Liver (tissue), 9 donors: ENCODE results near the gene PPM1B. TPM values are rescaled to one million over a fixed set of nuclear protein-coding genes. Genes with fewer than 3 reads are reported as not detected.

Source experiments
- DNase-seq: peaks from one replicate; pipeline ENCODE4 v3.0.0-alpha.2; 2017; ENCODE audit warnings: low spot score
- H3K27ac ChIP-seq, 2 donors: one replicate each; pipeline ENCODE4 v1.7.0; 2013; ENCODE audit warnings: inconsistent platforms in 2 of 2, low read length in 2 of 2, control low read depth in 1 of 2, low read depth in 1 of 2, mild to moderate bottlenecking in 1 of 2
- H3K27me3 ChIP-seq, 4 donors: one replicate each; pipeline versions ENCODE4 v1.6.1 to v1.7.0; 2013; ENCODE audit warnings: low read length in 3 of 4, inconsistent platforms in 1 of 4, mild to moderate bottlenecking in 1 of 4, moderate library complexity in 1 of 4; ENCODE audit not compliant: control insufficient read depth in 4 of 4, insufficient read depth in 4 of 4
- H3K36me3 ChIP-seq, 4 donors: one replicate each; pipeline versions ENCODE4 v1.6.1 to v1.7.0; 2013; ENCODE audit warnings: low read length in 3 of 4, mild to moderate bottlenecking in 3 of 4, low read depth in 1 of 4, moderate library complexity in 1 of 4; ENCODE audit not compliant: control insufficient read depth in 4 of 4, insufficient read depth in 3 of 4
- H3K4me1 ChIP-seq, 4 donors: one replicate each; pipeline versions ENCODE4 v1.6.1 to v1.7.0; 2013; ENCODE audit warnings: low read length in 3 of 4, mild to moderate bottlenecking in 3 of 4, moderate library complexity in 1 of 4; ENCODE audit not compliant: control insufficient read depth in 4 of 4, insufficient read depth in 4 of 4
- H3K4me3 ChIP-seq, 3 donors: one replicate each; pipeline versions ENCODE4 v1.6.1 to v1.7.0; 2013; ENCODE audit warnings: low read length in 3 of 3, control low read depth in 1 of 3, low read depth in 1 of 3, mild to moderate bottlenecking in 1 of 3
- H3K9ac ChIP-seq, 2 donors: one replicate each; pipeline ENCODE4 v1.7.0; 2013; ENCODE audit warnings: low read length in 2 of 2, mild to moderate bottlenecking in 2 of 2, moderate library complexity in 2 of 2, control low read depth in 1 of 2, low read depth in 1 of 2
- H3K9me3 ChIP-seq, 4 donors: one replicate each; pipeline versions ENCODE4 v1.6.1 to v1.7.0; 2013; ENCODE audit warnings: low read length in 3 of 4; ENCODE audit not compliant: control insufficient read depth in 4 of 4
- ATF3 ChIP-seq: IDR thresholded peaks from 2 replicates; pipeline ENCODE4 v1.6.1; 2016; ENCODE audit warnings: antibody characterized with exemption
- CTCF ChIP-seq: fragments of 150-350 bp; IDR thresholded peaks from 2 replicates; pipeline ENCODE4 v1.5.1; 2017; ENCODE audit warnings: improper control_type of control experiment, low read depth, low read length; ENCODE audit not compliant: missing input control
- EGR1 ChIP-seq, 2 donors: IDR thresholded peaks; 2 replicates each; pipeline ENCODE4 v1.6.1; 2016 to 2018; ENCODE audit warnings: antibody characterized with exemption in 2 of 2, low read depth in 2 of 2
- FOXA1 ChIP-seq: IDR thresholded peaks from 2 replicates; pipeline ENCODE4 v1.6.1; 2016; ENCODE audit warnings: antibody characterized with exemption
- FOXA2 ChIP-seq: IDR thresholded peaks from 2 replicates; pipeline ENCODE4 v1.6.1; 2016; ENCODE audit warnings: antibody characterized with exemption
- GABPA ChIP-seq, 2 donors: IDR thresholded peaks in 1 of 2; conservative IDR thresholded peaks in 1 of 2; 2 replicates each; pipeline ENCODE4 v1.6.1; 2016; ENCODE audit warnings: antibody characterized with exemption in 2 of 2, mild to moderate bottlenecking in 1 of 2, moderate library complexity in 1 of 2
- HNF4A ChIP-seq, 2 donors: conservative IDR thresholded peaks; 2 replicates each; pipeline ENCODE4 v1.6.1; 2016; ENCODE audit warnings: antibody characterized with exemption in 2 of 2, mild to moderate bottlenecking in 2 of 2
- HNF4G ChIP-seq: IDR thresholded peaks from 2 replicates; pipeline ENCODE4 v1.6.1; 2016; ENCODE audit warnings: antibody characterized with exemption
- JUND ChIP-seq, 2 donors: IDR thresholded peaks; 2 replicates each; pipeline ENCODE4 v1.6.1; 2016; ENCODE audit warnings: antibody characterized with exemption in 2 of 2
- MAX ChIP-seq: IDR thresholded peaks from 2 replicates; pipeline ENCODE4 v1.6.1; 2016; ENCODE audit warnings: antibody characterized with exemption
- NR2F2 ChIP-seq: IDR thresholded peaks from 2 replicates; pipeline ENCODE4 v1.6.1; 2016; ENCODE audit warnings: antibody characterized with exemption
- RAD21 ChIP-seq, 2 donors: IDR thresholded peaks; 2 replicates each; pipeline ENCODE4 v1.6.1; 2016; ENCODE audit warnings: antibody characterized with exemption in 2 of 2, mild to moderate bottlenecking in 2 of 2
- REST ChIP-seq: IDR thresholded peaks from 2 replicates; pipeline ENCODE4 v1.6.1; 2016; ENCODE audit warnings: antibody characterized with exemption, mild to moderate bottlenecking
- RXRA ChIP-seq, 2 donors: IDR thresholded peaks; 2 replicates each; pipeline ENCODE4 v1.6.1; 2017 to 2018; ENCODE audit warnings: antibody characterized with exemption in 2 of 2, mild to moderate bottlenecking in 1 of 2
- SP1 ChIP-seq: IDR thresholded peaks from 2 replicates; pipeline ENCODE4 v1.6.1; 2018; ENCODE audit warnings: antibody characterized with exemption, mild to moderate bottlenecking
- TAF1 ChIP-seq: conservative IDR thresholded peaks from 2 replicates; pipeline ENCODE4 v1.6.1; 2016; ENCODE audit warnings: antibody characterized with exemption, mild to moderate bottlenecking
- YY1 ChIP-seq: IDR thresholded peaks from 2 replicates; pipeline ENCODE4 v1.6.1; 2016; ENCODE audit warnings: antibody characterized with exemption, mild to moderate bottlenecking
- ZBTB33 ChIP-seq: IDR thresholded peaks from 2 replicates; pipeline ENCODE4 v1.6.1; 2016; ENCODE audit warnings: antibody characterized with exemption
- WGBS: extraction: QIAGEN DNeasy Blood & Tissue Kit; methylation state at CpG from one replicate; pipeline ENCODE4 v1.1.7; 2013; 5-methylcytosine and 5-hydroxymethylcytosine counted together
- polyA plus RNA-seq, 2 donors: library from polyadenylated mRNA; stranded (reverse) in 1 of 2; unstranded in 1 of 2; fragments of 200-250 nt in 1 of 2; fragments of >200 nt in 1 of 2; fragmentation: Nextera tagmentation in 1 of 2; extraction: Ambion mirVana in 1 of 2; gene quantifications; one replicate each; pipeline versions ENCODE4 v1.2.1 to v1.2.3, GENCODE V29; 2013 to 2015
- total RNA-seq, 2 donors: library from RNA; depleted of rRNA; stranded (reverse); fragments of >200 nt; gene quantifications; one replicate each; pipeline ENCODE4 v1.2.3, GENCODE V29; 2014
- donor health status: healthy.
- donor health status: healthy.
- donor health status: healthy.
- donor health status: healthy.
- donor health status: healthy.

PPM1B gene
- total and polyA plus RNA-seq, 4 donors, result 13.5 to 38.5 (median 30.8) TPM

- no peak for TF ChIP-seq MAX
Measured at GRCh38 chr2:44191739-44192138, 23.1 kb downstream of the PPM1B start (continued).

GRCh38 chr2:44192646-44193045 is 24.0 kb downstream of the PPM1B start:
- H3K4me1 ChIP-seq, result peaks cover 0 to 3% (median under 1%) of the 10 kb centered on the region in 4 donors
- DNase-seq, result no peak
- H3K36me3 ChIP-seq, result no peaks in the 10 kb centered on the region
- no peaks in the 10 kb centered on the region for H3K27me3 ChIP-seq
- H3K9me3 ChIP-seq, result no peaks in the 10 kb centered on the region
- WGBS, result 44% methylated on average over 1 of the region's 1 CpG
- H3K27ac ChIP-seq, result no peak overlapping the region
- no peak overlapping the region for H3K4me3 ChIP-seq
- H3K9ac ChIP-seq, result no peak overlapping the region
- TF ChIP-seq GABPA (IDR thresholded peaks at IDR 0.05 in 1 of 2, conservative IDR thresholded peaks at IDR 0.05 in 1 of 2), result no peak
- TF ChIP-seq RXRA (IDR thresholded peaks at IDR 0.05), result no peak
- no peak for TF ChIP-seq YY1
- TF ChIP-seq MAX, result no peak
- TF ChIP-seq RAD21 (IDR thresholded peaks at IDR 0.05), result no peak
- TF ChIP-seq FOXA1, result no peak
- no peak for TF ChIP-seq EGR1 (IDR thresholded peaks at IDR 0.05; ENCODE audit: low read depth in 2 of 2)
- TF ChIP-seq ZBTB33, result no peak
- TF ChIP-seq JUND (IDR thresholded peaks at IDR 0.05), result no peak
- TF ChIP-seq ATF3, result no peak
- TF ChIP-seq REST, result no peak
- TF ChIP-seq HNF4A (conservative IDR thresholded peaks at IDR 0.05), result no peak
- TF ChIP-seq SP1, result no peak
- TF ChIP-seq CTCF, result no peak
- TF ChIP-seq FOXA2, result no peak
- no peak for TF ChIP-seq HNF4G
- no peak for TF ChIP-seq NR2F2
- no peak for TF ChIP-seq TAF1
